HG02884 (cell line): Measurements from ENCODE around the gene FIG4.
"Not testable (repeated sequence)": the region's sequence is repeated elsewhere in the genome, so short reads cannot be mapped to it uniquely, and the experiment has no call there.

ENCODE experiments used
- ATAC-seq: cut with Tn5 transposase; IDR thresholded peaks from one replicate; pipeline ENCODE4 v1.9.1; 2021; ENCODE audit warnings: mild to moderate bottlenecking, moderate library complexity; ENCODE audit not compliant: unreplicated experiment

Gene FIG4

DNA sequence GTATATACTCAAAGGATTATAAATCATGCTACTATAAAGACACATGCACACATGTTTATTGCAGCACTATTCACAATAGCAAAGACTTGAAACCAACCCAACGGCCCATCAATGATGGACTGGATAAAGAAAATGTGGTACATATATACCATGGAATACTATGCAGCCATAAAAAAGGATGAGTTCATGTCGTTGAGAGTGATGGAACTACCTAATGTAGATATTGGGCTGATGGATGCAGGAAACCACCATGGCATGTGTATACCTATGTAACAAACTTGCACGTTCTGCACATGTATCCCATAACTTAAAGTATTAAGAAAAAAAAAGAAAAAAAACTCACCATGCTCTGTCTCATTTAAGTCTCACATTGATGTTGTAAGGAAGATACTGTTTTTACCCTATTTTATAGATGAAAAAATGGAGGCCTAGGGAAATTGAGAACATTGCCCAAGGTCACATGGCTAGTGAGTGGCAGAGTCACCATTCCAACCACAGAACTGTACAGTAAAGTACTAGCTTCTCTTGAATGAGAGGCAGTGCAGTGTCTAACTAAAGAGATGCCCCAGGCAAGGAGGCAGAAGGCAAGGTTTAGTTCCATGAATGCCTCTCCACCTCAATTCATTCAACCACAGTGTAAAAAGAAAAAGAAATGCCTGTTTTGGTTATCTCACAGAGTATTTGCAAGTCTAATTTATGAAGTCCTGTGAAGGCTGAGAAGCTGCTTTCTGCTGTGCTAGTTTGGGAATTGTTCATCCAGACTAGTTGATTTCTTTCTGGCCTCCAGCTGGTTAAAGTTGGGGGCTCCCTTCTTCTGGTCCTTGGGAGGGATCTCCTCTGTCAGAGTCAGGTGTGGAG lies 68.2 kb downstream of the FIG4 start:
- ATAC-seq, result no peak

DNA sequence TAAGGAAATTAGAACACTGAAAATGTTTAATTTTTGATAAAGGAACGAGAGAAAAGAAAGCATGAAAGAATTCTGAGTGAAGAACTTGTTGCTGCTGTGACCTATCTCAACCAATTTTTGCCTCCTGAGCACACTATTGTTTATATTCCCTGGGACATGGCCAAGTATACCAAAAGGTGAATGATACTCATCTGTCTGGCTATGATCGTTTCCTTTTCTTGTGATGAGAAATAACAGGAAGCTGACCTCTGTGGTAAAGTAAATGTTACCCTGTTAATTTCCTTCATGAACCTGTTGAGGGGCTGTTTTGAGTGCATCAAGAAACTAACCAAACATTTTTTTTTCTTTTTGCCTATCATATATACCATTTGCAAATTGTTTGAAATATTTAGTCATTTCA lies 69.1 kb downstream of the FIG4 start:
- ATAC-seq, result no peak

DNA sequence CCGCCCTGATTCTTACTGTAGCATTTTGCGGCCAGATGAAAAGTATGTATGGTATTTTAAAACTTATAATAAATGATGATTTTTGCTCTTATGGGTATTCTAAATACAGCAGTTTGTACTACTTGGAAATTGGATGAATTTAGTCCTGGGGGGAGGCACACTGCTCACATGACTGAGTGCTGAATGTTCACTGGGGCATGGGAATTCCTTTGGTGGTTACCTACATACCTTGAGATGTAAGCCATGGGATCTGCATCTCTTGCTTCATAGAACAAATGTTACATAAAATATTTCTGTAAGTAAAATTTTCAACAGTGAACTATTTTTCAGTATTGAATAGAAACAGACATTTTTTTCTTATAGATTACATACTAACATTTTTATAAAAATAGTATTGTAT lies 71.1 kb downstream of the FIG4 start:
- no peak for ATAC-seq

DNA sequence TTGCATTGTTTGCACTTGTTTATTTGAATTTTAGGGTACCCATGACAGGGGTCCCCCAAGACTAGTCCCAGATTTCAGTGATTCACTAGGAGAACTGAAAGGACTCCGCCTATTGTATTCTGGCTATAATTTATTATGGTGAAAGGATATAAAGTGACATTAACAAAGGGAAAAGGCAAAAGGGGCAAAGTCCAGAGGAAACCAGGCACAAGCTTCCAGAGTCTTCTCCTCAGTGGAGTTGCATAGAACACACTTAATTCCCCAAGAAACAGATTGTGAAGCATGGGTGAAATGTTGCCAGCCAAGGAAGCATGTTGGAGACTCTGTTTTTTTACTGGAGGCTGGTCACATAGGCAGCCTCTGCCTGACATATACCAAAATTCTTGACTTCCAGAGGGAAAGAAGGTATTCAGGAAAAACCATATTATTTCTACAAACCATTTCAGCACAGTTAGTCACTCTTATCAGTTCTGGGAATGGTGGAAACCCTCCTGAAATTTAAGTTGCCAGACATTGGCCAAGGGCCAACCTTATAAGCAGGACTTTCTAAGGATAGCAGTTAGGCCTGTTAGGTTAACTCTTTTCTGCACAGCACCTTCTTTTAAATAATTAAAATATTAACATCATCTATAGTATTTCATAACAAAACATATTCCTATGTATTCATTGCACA lies 71.8 kb downstream of the FIG4 start:
- no peak for ATAC-seq

DNA sequence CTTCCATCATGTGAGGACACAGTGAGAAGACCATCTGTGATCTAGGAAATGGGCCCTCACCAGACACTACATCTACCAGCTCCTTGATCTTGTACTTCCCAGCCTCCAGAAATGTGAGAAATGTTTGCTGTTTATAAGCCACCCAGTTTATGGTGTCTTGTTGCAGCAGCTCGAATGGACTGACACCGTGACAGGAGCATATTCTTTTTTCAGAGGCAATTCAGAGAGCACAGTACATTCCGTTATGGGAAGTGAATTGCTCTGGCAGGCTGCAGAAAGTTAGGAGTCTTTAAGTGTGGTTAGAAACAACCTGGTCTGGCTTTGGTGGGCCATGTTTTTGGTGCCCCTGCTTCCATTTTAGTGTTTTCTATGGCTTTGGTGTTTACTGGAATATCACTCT lies 75.1 kb downstream of the FIG4 start:
- ATAC-seq, result no peak

DNA sequence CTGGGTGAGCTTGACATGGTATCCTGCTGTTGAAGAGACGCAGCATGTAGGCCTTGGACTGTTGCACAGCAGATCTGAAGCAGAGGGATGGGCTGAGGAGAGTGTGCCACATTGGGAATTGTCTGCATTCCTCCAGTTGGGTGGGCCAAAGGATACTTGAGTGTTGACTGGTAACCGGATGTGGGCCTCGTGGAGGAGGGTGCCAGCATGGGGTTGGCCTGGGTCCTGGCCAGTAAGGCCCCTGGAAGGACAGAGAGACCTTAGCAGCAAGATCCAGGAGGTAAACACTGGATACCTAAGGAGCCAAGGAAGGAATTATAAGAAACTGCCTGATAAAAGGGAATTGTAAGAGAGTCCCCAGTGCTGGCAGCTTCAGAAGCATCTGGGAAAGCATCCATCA lies 76.9 kb downstream of the FIG4 start:
- ATAC-seq, result no peak

DNA sequence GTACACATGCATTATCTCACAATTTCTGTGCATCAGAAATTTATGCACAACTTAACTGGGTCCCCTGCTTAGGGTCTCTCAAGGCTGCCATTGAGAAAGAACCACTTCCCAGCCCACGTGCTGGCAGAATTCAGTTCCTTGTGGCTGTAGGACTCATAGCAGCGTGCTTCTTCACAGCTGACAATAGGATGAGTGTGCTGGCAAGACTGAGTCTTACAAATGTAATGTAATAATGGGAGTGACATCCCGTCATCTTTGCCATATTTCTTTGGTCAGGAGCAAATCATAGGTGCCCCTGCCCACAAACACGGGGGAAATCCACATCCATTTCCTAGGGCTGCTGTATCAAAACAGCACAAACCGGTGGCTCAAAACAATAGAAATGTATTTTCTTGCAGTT lies 77.4 kb downstream of the FIG4 start:
- ATAC-seq, result no peak

DNA sequence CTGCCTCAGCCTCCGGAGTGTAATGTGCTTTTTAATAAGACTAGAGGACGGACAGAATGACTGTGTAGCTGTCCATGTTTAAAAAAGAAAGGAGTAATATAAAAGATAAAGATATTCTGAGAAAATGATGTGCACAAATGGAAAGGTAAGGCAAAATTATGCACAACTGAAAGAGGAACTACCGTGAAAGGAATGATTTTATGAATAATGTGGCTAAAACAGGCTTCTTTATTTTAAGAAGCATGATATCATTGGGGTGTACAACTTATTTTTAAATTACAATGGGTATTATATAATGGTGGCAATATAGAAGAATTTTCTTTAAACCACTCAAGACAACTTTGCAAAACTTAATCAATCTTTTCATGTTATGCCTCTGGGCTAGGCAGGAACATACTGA lies 78.1 kb downstream of the FIG4 start:
- no peak for ATAC-seq

DNA sequence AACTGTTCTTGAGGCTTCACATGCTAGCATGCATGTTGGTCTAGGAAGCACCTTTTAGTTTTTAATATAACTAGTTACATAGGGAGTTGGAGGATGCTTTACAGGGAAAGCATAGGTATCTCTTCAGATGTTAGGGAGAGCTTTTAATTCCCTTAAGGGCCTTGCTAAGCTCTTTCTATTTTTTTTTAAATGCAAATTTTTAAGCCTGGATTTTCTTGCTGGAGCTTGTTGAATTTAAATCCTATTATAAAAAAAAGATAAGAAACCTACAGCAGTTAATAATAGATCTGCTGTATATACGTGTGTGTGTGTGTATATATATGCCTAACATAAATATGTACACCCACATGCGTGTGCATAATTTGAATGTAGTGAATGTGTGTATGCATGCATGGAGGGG lies 79.0 kb downstream of the FIG4 start:
- no peak for ATAC-seq

DNA sequence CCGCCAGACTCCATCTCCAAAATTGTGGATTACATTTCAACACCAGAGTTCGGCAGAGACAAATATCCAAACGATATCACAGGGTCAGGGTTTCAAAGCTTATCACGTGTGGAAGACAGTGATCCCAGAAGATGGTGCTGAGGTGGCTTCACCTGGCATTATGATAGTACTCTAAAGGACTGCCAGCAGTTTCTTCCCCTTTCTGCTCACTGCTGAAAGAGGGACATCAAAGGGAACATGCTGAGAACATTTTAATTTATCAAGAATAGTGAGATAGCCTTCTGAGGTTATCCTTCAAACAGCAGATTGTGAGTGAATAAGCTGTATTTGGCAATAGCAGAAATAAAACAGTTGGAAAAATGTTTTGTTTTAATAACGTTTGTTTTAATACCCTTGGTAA lies 79.7 kb downstream of the FIG4 start:
- ATAC-seq, result no peak

DNA sequence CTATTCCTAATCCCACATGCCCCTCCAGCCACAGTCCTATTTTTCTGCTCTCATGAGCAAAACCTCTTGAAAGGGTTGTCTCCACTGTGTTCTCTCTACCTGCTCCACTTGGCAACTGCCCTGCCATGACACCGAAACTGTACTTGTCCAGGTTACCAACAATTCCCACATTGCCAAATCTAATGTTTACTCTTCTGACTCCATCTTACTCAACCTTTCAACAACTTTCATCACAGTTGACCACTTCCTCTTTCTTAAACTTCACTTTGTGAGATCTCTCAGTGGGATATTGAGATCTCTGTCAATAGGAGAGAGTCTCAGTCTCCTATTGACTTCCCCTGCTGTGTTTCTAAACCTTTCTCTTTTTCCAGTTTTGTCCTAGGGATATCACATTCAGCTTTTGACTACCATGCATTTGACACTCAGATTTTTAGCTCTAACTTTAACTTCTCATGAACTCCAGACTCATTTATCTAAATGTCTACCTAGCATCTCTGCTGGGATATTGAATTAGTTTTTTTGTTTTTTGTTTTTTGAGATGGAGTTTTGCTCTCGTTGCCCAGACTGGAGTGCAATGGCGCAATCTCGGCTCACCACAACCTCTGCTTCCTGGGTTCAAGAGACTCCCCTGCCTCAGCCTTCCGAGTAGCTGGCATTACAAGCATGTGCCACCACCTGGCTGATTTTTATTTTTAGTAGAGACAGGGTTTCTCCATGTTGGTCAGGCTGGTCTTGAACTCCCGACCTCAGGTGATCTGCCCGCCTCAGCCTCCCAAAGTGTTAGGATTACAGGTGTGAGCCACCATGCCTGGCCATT lies 81.1 kb downstream of the FIG4 start:
- ATAC-seq, result not testable (repeated sequence)

DNA sequence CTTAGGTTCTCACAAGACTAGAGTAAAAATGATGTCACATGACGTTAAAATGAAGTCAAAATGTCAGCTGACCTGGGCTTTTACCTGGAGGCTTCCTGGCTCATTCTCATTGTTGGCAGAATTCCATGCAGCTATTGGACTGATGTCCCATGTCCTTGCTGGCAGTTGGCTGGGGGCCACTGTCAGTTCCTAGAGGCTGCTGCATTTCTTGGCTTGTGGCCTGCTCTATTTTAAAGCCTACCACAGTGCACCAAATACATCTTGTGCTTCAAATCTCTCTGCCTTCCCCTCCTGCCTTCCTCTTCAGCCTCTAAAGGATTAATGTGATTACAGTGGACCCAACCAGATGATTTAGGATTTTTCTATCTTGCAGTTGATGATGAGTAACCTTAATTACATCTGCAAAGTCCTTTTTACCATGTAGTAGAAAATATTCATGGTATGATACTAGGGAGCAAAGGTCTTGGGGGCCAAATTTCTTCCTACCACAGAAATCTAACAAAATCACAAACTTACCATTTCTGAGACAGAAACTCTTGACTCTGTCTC lies 81.9 kb downstream of the FIG4 start:
- ATAC-seq, result no peak

DNA sequence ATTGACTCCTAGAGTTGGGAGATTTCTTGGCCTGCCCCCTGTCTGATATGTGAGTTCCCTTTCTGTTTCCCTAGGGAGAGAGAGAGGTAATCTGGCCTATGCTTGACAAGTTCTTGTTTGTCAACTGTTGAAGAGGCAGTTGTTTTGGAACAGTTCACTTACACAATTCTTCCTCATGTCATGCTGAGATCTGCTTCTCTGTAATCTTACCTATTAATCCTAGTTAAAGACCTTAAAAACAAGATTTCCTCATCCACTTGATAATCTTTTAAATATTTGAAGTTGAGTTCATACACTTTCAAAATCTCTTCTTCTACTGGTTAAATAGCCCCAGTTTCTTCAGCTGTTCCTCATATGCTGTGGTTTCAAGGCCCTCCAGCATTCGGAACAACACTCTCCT lies 89.9 kb downstream of the FIG4 start:
- no peak for ATAC-seq

DNA sequence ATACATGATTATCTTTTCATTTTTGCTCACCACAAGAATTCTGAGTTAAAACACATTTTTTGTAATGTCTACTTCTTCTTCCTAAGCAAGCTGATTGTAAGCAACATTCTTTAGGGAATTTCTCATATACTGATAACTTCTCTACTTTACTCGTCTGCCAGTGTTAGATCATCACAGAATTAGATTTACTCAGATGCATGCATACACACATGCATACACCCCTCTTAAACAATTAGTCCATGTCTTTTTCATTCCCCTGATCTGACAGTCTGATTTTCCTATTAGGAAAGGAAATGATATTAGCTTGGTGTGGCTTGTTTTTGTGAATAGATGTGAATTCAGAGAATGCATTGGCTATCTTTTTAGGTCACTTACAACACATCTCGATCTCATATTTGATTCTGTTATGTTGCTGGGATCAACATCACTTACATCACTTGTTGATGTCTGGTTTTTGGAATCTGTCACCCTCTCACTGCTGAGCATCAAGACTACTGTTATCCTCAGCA lies 91.4 kb downstream of the FIG4 start:
- ATAC-seq, result no peak

DNA sequence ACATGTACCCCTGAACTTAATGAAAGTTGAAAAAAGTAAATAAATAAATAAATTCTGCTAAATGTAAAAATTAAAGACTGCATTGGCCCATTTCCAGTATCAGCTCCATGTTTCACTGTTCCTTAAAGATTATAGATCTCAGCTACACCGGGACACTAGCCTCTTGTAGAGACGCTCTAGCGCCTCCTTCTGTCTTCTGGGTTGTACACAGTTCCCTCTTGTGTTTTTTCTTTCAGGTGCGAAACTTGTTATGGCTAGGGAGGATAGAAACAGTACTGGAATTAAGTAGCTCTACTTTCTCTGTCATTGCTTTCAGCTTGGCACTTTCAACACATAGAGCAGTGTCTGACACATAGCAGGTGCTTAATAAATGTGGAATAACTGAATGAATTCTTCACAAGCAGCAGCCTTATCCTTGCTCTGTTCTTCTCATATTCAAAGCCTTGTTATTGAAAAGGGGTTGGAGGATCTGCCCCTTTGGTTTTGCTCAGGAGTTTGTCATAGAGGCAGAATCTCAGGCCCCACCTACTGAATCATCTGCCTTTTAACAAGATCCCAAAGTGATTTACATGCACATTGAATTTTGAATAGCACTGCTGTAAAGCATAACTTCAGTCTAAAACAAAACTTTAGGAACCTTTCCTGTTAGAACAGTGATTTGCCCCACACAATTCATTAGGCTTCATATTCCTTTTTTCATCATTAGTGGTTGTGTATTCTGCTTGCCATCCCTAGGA lies 92.3 kb downstream of the FIG4 start:
- ATAC-seq, result no peak

DNA sequence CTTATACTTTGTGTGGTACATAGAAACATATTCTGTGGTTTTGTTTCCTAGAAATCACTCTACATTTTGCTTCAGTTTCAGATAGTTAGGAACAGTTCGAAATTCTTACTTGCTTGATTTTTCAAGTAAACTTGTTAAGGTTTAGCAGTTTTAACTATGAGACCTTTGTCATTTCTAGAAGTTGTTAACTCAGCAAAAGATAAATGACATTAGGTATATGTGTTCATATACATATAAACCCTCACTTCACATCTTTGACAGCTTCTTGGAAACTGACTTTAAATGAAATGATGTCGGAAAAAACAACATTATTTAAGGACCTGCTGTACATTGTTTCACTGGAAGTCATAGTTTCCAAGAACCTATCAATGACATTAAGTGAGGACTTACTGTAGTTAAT lies 96.2 kb downstream of the FIG4 start:
- no peak for ATAC-seq

DNA sequence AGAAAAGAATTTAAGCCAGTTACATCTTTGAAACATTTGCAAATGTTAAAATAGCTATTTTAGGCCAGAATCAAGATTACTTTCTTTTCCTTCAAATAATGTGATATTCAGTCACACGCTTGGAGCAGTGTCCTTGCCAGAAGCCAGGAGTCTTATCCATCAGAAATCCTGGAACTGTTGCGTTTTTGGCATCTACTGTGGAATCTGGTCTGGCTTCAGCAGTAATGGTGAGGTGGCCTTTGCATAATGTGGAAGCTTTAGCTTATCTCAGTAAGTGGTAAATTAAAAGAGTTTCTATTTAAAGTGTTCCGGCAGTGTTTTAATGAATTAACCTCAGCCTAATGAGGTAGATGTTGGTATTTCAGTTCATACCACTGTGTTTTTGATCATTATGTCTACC lies 97.6 kb downstream of the FIG4 start:
- no peak for ATAC-seq

DNA sequence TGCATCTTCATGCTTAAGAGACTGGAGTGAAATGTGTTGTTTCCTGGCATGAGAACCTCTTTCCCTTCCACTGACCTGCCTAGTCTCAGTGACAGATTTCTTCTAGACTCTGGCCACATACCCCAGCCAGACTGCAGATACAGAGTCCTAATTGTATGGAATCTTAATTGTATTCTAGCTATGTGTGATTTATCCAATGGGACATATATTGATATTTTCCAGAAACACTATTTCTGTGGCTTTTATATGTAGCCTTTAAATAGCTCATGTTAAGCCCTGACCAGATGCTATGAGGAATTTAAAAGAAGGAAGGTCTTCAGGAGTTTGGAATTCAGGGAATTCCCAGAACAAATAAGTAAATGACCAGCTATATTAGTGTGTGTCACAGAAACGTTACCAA lies 99.0 kb downstream of the FIG4 start:
- ATAC-seq, result no peak

DNA sequence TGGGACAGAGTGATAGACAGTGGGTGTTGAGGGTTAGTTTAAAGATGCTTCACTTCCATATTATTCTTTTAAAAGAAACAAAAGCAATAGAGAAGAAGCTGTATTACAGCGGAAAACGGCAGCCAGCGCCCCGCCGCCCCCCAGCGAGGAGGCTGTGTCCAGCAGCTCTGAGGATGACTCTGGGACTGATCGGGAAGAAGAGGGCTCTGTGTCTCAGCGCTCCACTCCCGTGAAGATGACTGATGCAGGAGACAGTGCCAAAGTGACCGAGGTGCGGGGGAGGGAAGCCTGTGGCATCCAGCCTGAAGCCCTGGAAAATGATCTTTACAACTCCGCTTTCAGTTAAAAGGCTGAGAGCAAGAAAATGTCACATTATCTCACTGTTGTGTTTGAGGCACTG lies 100.2 kb downstream of the FIG4 start:
- ATAC-seq, result no peak

DNA sequence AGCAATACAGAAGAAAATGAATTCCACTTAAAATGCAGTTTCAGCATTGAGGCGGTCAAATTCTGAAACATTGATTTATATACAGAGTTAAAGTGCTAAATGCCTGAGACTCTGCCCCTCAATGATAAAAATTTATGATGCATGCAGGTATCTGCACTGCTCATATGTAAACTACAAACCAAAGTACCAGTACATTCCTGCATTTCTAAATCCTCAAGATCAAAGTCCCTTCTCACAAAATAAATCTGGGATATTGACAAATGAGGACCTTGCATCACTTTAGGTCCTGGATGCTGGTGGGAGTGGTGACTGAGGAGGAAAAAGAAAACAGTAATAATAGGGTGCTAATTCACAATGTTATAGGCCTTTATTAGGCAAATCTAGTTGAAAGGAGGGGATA lies 101.9 kb downstream of the FIG4 start:
- ATAC-seq, result no peak

DNA sequence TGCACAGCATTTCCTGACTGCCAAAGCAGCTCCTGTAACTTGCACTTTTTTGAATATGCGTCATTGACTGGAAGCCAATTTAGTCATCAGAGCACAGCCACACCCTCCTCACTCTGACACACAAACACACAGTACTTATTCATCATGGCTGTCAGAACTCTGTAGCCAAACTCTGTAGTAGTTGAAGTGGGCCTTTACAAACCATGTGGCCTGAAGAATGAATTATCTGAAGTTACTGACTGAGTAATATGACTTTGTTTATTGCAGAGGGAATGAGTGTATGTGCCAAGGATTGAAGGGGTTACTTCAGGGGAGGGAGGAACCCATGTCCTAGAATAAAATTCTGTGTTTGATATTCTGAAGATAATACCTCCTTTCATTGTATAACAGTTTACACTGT lies 102.7 kb downstream of the FIG4 start:
- ATAC-seq, result no peak
